HG02610 (cell line): ENCODE measurements around the gene MACROD2.

Experiments used
- ATAC-seq: cut with Tn5 transposase; IDR thresholded peaks from one replicate; pipeline ENCODE4 v1.9.1; 2021; ENCODE audit warnings: mild to moderate bottlenecking, moderate library complexity; ENCODE audit not compliant: unreplicated experiment

MACROD2 gene

DNA sequence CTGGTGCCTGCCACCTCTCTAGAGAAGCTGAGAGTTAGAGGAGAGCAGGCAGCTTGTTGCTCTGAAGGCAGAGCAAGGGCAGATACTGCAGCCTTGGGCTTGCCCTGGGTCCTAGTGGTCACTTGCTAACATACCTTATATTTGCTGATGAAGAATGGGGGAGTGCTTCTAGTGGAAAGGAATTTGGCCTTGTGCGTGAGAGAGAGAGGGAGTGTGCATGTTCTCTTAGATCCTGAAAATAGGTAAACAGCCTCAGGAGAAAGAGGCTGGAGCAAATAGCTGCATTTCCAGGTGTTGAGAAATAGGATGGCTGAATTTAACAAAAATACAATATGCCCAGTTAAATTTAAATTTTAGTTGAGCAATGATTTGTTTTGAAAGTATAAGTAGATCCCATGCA lies 1066.6 kb downstream of the MACROD2 start:
- ATAC-seq = no peak

DNA sequence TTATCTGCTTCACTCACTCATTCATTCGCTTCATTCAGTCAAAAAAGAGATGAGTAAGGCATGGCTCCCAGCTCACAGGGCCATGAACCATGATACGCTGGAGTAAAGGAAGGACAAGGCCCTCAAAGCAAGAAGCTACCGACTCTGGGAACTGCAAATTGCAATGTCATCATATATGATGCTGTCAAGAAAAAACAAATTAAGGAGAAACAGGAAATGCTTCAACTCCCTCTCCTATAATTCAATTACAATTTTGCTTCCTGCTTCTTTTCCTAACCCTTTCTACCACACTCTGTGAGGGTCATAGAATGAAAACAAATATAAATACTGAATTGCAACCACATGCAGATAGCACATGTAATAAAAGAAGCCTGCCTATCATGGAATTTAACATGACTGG lies 1067.8 kb downstream of the MACROD2 start:
- no peak for ATAC-seq

DNA sequence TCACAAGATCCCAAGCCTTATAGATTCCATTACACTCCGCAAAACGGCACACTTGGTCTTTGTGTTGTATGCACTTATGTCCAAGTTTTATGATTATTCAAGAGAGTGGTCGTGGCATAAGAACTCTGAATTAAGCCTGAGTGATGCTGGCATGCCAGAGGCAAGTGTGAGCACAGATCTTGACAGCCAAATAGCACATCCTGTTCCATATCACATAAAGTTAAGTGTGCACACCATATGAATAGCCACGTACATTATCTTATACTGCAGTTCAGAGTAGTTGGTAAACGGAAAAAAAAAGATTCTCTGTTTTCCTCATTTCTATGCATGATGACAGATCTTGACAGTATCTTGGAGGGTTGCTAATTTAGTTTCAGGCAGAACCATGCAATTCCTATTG lies 1069.4 kb downstream of the MACROD2 start:
- no peak for ATAC-seq

DNA sequence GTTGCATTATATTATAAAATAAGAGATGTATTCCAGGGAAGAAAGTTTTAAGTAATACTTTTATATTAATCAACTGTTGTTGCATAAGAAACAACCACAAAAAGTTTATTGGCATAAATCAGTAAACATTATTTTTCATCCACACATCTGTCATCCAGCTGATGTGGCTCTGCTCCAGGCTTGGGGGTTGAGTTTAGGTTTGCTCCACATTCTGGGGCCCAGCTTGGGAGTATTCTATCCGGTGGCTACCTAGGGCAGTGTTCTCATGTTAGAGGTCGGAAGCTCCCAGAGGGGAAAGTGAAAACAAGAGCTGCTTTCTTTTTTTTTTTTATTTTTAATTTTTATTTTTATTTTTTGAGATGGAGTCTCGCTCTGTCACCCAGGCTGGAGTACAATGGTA lies 1070.5 kb downstream of the MACROD2 start:
- ATAC-seq = no peak

DNA sequence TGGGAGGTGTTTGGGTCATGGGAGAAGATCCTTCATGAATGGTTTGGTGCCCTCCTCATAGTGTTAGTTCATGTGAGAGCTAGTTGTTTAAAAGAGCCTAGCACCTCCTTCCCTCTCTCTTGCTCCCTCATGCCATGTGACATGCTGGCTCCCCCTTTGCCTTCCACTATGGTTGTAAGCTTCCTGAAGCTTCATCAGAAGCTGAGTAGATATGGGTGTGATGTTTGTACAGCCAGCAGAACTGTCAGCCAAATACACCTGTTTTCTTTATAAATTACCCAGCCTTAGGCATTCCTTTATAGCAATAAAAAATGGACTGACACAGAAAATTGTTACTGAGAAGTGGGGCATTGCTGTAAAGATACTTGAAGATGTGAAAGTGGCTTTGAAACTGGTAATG lies 1073.2 kb downstream of the MACROD2 start:
- ATAC-seq = no peak

DNA sequence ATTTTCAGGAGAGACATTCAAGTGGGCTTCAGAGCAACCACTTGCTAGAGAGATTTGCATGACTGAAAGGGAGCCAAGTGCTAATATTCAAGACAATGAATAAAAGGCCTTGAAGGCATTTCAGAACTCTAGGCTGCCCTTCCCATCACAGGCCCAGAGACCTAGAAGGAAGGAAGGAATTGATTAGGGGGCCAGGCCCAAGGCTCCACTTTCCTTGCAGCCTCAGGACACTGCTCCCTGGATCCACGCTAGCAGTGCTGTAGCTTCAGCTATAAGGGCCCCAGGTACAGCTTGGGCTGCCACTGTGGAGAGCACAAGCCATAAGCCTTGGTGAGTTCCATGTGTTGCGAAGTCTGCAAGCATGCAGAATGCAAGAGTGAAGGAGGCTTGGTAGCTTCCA lies 1074.0 kb downstream of the MACROD2 start:
- ATAC-seq = no peak

DNA sequence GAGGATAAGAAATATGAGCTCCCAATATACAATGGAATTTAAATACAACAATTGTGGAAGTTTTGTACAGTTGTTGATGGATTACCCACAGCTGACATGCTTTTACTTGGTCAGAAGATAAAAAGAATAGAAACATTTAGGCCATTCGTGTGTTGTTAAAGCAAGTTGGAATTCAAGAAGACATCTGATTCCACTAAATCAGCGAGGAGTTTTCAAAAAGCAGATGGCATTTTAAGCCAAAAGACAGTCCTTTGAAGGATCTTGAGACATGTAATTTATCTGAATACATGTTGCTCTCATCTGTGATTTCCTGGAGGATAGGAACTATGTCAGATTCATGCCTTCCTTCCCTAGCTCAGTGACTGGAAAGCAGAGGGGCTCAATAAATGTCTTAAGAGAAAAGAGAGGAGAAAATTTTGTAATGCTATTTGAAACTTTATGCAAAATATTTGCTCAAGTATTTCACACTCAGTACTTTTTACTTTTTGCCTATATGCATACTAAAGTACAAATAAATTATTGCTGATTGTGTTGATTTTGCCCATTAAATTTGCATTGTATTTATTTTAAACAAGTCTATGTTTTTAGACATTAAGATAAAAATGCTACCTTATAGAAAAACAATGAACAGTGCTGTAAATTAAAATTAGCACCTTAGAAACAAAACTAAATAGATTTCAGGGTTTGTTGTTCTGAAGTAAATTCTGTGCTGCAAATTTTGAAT lies 1075.9 kb downstream of the MACROD2 start:
- no peak for ATAC-seq

DNA sequence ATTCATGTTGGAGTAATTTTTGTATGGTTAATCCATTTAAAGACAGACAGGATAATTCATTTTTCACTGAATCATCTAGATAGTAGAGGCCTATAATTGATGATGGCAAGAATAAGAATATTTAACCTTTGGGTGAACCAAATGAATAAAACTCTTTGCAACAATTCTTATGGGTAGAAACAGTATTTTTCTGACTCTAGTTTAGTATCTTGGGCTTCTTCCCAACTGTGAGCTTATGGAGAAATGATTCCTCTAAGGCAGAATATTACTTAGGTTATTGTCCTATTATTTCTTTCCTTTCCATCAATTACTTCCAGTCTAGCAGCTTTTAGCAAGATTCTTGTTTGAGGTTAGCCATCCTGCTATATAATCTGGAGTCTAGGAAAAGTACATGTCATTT lies 1077.0 kb downstream of the MACROD2 start:
- no peak for ATAC-seq

DNA sequence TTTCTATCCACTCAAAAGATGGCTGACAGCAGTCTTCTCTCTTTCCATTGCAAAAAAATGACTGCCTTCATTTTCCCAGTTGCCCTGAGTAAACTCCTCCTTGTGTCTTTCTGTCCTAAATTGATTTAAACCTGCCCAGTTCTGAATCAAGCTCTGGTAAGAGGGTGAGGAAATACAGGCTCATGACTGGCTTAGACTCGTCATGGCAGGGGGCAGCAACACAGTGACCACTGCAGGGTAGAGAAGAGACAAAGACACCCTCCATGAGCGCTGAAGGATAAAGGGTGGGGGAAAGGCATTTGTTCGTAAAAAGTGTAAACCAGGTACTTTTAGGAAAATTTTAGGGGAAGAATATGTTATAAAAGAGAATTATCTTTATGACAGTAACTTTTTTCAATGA lies 1080.3 kb downstream of the MACROD2 start:
- ATAC-seq = no peak

DNA sequence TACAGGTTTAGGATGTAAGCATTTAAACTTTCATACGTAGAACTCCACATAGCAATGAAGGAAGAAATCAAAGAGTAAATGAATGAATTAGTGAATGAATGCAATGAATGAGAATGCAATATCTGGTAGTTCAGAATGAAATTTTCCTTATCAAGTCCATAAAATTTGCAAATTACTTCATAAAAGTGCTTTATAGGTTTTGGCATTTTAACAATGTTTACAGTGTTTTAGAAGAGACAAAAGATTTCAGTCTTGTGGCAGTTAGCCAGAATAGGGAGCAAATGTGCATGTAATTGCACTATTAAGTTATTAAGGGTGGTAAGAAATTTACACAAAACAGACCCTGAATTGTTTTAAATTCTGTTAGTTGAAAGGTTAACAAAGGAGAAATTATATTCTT lies 1081.5 kb downstream of the MACROD2 start:
- ATAC-seq = no peak

DNA sequence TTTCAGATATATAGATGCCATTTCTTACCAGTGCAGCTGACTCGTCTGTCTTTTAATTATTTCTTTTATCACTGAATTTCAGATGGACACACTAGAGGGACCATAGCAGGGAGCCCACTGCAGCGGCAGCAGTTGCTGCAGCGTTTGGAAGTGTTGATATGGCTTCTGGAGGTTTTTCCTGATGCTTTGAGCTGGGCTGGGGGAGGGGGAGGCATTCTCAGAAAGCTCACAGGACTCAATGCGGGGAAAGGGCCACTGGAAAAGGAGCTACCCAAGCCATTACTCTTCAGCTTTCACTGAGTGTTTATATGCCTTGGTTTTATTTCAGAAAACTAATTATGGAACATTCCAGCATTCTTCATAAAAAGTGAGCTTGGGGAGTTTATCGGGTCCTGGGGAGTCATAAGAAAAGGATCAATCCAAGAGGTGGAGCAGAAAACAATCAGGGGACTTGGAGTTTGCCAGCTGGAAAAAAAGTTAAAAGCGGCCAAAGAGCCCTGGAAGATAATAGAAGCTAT lies 1082.5 kb downstream of the MACROD2 start:
- ATAC-seq = no peak

DNA sequence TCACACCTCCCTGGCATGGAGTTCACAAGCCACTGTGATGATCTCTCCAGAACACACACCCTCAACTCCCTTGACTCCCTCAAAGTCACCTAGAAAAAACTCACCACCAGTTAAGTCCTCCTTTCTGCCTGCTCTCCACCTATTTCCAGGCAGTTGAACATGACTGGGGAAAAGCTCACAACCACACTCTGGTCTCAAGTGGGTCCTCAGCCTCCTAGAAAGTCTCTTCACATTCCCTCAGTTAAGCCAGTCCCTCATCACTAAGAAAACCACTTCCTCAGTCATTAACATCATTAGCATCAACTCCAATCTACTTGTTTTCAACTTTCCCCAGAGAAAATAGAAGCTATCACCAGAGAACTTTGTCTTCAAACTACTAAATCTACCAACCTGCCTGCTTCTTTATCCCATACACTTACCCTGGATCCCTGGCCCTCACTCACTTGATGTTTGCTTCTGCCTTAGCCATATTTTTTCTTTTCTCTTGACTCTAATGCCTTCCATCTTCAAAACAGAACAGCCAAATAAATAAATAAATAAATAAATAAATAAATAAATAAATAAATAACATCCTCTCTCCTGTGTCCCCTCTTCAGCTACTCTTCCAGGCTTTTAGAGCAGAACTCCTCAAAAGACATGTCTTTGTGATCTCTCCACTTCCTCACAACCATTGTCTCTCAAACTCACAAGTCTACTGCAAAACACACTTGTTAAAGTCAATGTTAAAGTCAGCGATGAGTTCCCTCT lies 1084.5 kb downstream of the MACROD2 start:
- no peak for ATAC-seq

DNA sequence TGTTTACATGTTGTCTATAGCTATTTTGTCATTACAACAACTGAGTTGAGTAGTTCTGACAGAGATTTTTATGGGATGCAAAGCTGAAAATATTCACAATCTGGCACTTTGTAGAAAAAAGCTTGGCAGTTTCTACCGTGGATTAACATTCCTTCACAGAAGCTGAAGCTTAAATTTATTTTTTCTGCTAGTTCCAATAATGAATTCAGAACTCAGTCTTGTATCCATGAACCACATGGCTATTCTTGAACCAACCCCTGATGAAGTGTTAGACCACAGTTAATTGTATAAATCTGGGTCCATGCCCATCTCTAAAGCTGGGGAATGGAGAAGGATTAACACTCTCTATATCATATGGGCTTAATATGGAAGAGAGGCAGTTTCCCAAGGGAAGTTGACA lies 1085.9 kb downstream of the MACROD2 start:
- no peak for ATAC-seq

DNA sequence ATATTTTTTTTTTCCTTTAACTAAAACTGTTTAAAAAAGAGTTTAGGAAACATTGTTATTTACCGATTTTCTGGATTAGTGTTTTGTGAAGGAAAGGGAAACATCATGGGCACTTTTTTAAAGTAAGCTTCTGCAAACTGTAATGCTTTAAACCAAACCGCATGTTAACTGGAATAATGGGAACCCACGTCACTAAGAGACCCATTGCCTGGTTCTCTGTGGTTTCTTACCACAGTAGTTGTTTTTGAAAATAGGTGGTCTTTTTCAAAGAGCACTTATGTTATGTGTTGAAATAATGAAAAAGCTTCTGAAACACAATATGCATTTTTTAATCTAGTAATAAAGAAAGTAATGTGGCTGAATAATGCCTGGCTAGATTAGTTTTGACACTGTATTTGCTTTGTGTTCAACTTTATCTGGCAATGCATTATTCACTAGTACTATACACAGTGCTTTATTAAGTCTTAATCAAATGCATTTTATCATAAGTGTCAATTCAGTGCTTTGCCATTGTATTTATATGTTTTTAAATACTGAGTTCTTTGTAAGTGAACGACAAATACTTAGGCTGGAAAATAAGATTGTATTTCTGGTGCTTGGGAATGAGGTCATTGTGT lies 1096.2 kb downstream of the MACROD2 start:
- no peak for ATAC-seq

DNA sequence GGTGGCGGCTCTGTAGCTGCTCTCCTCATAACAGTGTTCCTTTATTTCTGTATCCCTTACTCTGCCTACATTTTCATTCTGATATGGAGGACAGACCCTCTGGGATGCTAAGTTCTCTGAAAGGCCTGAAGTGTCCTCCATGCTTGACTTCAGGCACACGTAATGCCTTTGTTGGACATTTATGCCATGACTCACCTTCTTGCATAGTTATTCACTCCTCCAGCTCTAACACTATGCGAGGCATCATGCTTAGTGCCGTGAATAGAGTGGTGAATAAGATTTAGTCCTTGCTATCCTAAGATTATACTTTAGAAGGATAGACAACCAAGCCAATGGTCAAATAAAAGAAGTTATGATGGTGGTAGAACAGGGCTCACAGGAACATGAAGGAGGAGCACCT lies 1103.0 kb downstream of the MACROD2 start:
- no peak for ATAC-seq

DNA sequence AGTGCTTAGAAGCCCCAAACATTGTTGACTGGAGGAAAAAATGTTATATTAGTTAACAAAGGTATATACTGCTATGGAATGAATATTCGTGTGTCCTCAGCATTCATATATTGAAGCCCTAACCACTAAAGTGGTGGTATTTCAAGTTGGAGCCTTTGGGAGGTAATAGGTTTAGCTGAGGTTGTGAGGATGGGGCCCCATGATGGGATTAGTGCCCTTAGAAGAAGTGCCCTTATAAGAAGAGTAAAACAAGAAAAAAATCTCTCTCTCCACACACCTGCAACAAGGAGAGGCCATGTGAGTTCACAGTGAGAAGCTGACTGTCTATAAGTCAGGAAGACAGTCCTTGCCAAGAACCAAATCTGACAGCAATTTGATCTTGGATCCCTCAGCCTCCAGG lies 1103.8 kb downstream of the MACROD2 start:
- no peak for ATAC-seq

DNA sequence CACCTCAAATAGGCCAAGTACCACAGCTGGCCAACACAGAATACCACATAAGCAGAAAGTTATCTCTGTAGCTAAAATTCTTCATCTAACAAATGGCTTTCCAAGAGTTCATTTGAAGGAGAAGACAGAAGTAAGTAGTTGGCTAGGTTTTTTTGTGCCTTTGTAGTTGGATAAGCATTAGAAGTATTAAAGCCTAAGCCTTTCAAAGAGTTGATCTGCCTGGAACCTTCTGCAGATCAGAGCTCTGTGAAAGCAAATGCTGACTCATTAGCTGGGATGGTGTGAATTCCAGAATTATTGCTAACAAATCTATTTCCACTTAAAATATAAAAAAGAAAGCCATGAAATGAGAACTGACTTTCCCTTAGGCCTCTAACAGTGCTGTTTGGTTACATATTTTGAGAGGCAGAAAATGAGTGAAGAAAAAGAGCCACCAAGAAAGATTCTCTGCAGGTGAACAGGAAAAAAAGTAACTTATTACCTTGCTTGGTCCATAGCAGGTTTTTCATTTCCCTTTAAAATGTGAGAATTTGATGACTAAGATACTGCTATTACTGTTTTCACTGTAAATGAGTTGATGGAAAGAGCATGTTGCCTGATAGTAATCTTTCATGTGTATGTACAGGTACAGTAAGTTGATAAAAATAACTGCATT lies 1105.3 kb downstream of the MACROD2 start:
- no peak for ATAC-seq

DNA sequence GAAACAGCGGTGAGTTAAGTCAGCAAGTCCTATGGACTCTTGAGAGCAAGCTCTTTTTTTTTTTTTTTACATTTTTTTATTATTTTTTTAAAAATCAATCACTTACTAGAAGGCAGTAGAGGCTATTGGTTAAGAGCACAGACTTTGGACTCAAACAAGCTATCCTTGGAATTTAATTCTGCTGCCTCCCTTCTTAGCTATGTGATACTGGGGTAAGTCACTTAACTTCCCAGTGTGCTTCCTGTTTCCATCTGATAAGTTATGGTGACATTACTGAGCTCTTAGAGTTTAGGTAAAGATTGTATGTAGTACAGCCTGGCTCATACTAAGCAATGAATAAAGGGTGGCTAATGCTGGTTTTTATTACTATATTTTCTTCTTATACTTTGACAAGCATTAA lies 1112.6 kb downstream of the MACROD2 start:
- ATAC-seq = no peak

DNA sequence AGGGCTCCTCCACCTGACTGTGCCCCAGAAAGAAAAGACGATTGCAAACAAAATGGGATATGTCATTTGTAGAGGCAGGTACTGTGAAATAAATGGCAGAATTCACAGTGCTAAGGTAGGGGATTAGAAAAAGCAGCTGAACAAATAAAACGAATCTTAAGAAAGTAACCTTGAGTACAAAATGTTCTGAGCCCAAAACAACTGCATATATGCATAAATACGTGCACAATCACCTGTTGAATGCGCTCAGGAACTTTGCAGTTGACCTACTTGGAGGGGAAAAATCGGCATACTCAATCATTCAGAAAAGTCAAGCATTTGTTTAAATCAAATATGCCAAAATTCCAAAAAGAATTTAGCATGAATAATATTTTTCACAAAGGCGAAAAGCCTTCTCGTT lies 1114.2 kb downstream of the MACROD2 start:
- ATAC-seq = no peak

DNA sequence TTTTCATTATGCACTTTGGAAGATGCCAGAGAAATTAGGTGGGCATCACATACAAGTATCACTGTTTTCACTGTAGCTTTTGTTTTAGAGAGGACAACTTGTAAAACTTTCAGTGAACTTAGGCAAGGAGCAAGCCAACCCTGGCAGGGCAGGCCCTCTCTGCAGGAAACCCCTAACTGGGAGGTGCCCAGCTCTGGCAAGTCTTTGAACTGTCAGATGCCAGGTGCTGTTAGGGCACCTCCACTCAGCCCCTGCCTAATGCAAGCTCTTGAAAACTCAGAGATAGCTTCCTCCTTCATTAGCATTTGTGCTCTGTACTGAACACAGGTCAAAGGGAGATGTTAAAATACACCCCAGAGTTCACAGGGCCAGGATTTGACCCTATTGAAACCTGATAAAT lies 1116.3 kb downstream of the MACROD2 start:
- no peak for ATAC-seq

DNA sequence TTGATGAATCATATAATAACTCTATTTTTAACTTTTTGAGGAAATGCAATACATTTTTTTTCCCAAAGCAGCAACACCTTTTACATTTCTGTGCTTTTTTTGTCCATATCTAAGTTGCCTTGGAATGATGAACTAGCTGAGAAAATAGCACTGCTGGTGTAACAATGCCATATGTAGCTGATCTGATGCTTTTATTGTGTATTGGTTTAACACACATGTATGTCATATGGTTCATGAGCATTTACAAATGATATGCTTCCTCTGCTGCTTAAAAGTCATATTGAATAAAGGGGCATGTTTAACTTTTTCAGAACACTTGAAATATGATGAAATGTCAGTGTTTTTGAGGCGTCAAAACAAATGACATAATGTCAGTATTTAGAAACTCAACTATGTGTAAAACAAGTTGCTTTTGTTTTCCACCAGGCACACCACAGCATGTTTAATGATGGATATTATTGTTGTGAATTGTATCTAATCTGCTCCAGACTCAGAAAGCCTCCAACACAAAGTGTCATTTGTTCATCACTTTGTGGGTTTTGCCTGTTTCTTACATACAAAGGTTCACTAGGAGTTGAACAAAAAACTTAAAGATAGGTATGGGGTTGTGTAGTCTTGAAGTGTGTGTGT lies 1117.9 kb downstream of the MACROD2 start:
- no peak for ATAC-seq
